ENCODE measurements around the gene IRF2BPL. TPM values are rescaled to one million over a fixed set of nuclear protein-coding genes. Genes with fewer than 3 reads are reported as not detected.

IRF2BPL gene
- total RNA-seq, 1 donor from 2014 or later, result 128 TPM

GRCh38 chr14:77052281-77053044 is 24.0 kb upstream of the IRF2BPL start:
- H3K36me3 Mint-ChIP-seq, result peaks cover 3% of the 10 kb centered on the region
- H3K9me3 Mint-ChIP-seq, result no peaks in the 10 kb centered on the region
- no peak for DNase-seq (ENCODE audit: low spot score in 2 of 2, unreplicated experiment in 2 of 2)
- no peak for TF ChIP-seq CTCF (IDR thresholded peaks at IDR 0.05; ENCODE audit: unreplicated experiment)
- peak overlapping the region; percentile 62 for H3K27ac Mint-ChIP-seq
- peaks cover 22% of the 10 kb centered on the region for H3K4me1 Mint-ChIP-seq
- H3K27me3 Mint-ChIP-seq (ENCODE audit: low read depth), result no peaks in the 10 kb centered on the region
- no peak overlapping the region for H3K4me3 Mint-ChIP-seq

GRCh38 chr14:77051116-77051515 is 22.6 kb upstream of the IRF2BPL start:
- no peaks in the 10 kb centered on the region for H3K9me3 Mint-ChIP-seq
- no peaks in the 10 kb centered on the region for H3K27me3 Mint-ChIP-seq (ENCODE audit: low read depth)
- peaks cover 3% of the 10 kb centered on the region for H3K36me3 Mint-ChIP-seq
- no peak overlapping the region for H3K4me3 Mint-ChIP-seq
- TF ChIP-seq CTCF (IDR thresholded peaks at IDR 0.05; ENCODE audit: unreplicated experiment), result no peak
- peaks cover 31% of the 10 kb centered on the region for H3K4me1 Mint-ChIP-seq
- H3K27ac Mint-ChIP-seq, result peak overlapping the region; percentile 73
- DNase-seq (ENCODE audit: low spot score in 2 of 2, unreplicated experiment in 2 of 2), result no peak

GRCh38 chr14:77046721-77047120 is 18.2 kb upstream of the IRF2BPL start:
- no peak overlapping the region for H3K4me3 Mint-ChIP-seq
- no peak for DNase-seq (ENCODE audit: low spot score in 2 of 2, unreplicated experiment in 2 of 2)
- H3K36me3 Mint-ChIP-seq, result no peaks in the 10 kb centered on the region
- no peaks in the 10 kb centered on the region for H3K9me3 Mint-ChIP-seq
- peak overlapping the region; percentile 99 for H3K27ac Mint-ChIP-seq
- peaks cover 65% of the 10 kb centered on the region for H3K4me1 Mint-ChIP-seq
- no peaks in the 10 kb centered on the region for H3K27me3 Mint-ChIP-seq (ENCODE audit: low read depth)
- no peak for TF ChIP-seq CTCF (IDR thresholded peaks at IDR 0.05; ENCODE audit: unreplicated experiment)

GRCh38 chr14:77045238-77046162 is 17.0 kb upstream of the IRF2BPL start:
- Mint-ChIP-seq H3K9me3 (no peaks in the 10 kb centered on the region), H3K27me3 (ENCODE audit: low read depth) (no peaks in the 10 kb centered on the region), H3K36me3 (no peaks in the 10 kb centered on the region), H3K27ac (peak overlapping the region; percentile 99), H3K4me1 (peaks cover 72% of the 10 kb centered on the region), H3K4me3 (peak overlapping the region; percentile 6)
- no peak for TF ChIP-seq CTCF (IDR thresholded peaks at IDR 0.05; ENCODE audit: unreplicated experiment)
- no peak for DNase-seq (ENCODE audit: low spot score in 2 of 2, unreplicated experiment in 2 of 2)

- no peak overlapping the region for H3K4me3 Mint-ChIP-seq
- TF ChIP-seq CTCF (IDR thresholded peaks at IDR 0.05; ENCODE audit: unreplicated experiment), result no peak
- peak overlapping the region; percentile 99 for H3K27ac Mint-ChIP-seq
- no peaks in the 10 kb centered on the region for H3K27me3 Mint-ChIP-seq (ENCODE audit: low read depth)
- no peak for DNase-seq (ENCODE audit: low spot score in 2 of 2, unreplicated experiment in 2 of 2)
- H3K9me3 Mint-ChIP-seq, result no peaks in the 10 kb centered on the region
- peaks cover 71% of the 10 kb centered on the region for H3K4me1 Mint-ChIP-seq
- no peaks in the 10 kb centered on the region for H3K36me3 Mint-ChIP-seq
These were observed 16.3 kb upstream of the IRF2BPL start for GRCh38 chr14:77044783-77045237.
